Activated naive CD8-positive, alpha-beta T cell treated with anti-CD3 and anti-CD28 coated beads for 36 hours (primary cell): ENCODE data around the gene TMC3. TPM values are rescaled to one million over a fixed set of nuclear protein-coding genes. Genes with fewer than 3 reads are reported as not detected.

Source experiments
- DNase-seq: peaks from one replicate; pipeline ENCODE4 v3.0.0; 2021
- H3K27ac Mint-ChIP-seq: one replicate; pipeline ENCODE4 v1.8.0; 2022; ENCODE audit warnings: mild to moderate bottlenecking, moderate library complexity, mixed read lengths
- H3K27me3 Mint-ChIP-seq: one replicate; pipeline ENCODE4 v1.8.0; 2022; ENCODE audit warnings: mild to moderate bottlenecking, mixed read lengths
- H3K36me3 Mint-ChIP-seq: one replicate; pipeline ENCODE4 v1.8.0; 2021; ENCODE audit warnings: mild to moderate bottlenecking, mixed read lengths
- H3K4me1 Mint-ChIP-seq: one replicate; pipeline ENCODE4 v1.8.0; 2021; ENCODE audit warnings: mixed read lengths
- H3K4me3 Mint-ChIP-seq: one replicate; pipeline ENCODE4 v1.8.0; 2022; ENCODE audit warnings: mild to moderate bottlenecking, moderate library complexity, mixed read lengths
- H3K9me3 Mint-ChIP-seq: one replicate; pipeline ENCODE4 v1.8.0; 2022; ENCODE audit warnings: mixed read lengths
- total RNA-seq, 2 experiments: library from RNA; stranded (reverse); gene quantifications; one replicate each; pipeline ENCODE4 v1.2.3, GENCODE V29; 2021

Gene TMC3
- total RNA-seq, 2 experiments from 2014 or later = not detected

DNA sequence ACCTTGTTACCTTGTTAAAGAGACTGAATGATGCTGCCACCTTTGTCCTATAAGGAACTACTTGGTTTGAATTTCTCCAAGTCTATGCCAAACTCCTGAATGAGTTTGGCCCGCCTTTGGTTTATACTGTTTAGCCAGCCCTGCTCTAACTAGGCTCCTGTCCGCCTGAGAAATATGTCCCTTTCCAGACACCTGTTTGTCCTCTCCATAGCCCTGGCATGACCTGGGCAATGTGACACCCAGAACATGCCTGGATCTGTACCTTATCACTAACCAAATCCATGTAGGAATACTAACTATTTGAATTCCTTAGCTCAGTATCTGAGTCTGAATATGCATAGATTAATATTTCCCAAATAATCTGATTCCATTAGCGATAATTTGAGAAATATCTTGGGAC lies 24.4 kb upstream of the TMC3 start:
- peaks cover 2% of the 10 kb centered on the region for H3K4me1 Mint-ChIP-seq
- no peak overlapping the region for H3K4me3 Mint-ChIP-seq
- H3K9me3 Mint-ChIP-seq = no peaks in the 10 kb centered on the region
- no peaks in the 10 kb centered on the region for H3K27me3 Mint-ChIP-seq
- H3K36me3 Mint-ChIP-seq = no peaks in the 10 kb centered on the region
- DNase-seq = no peak
- H3K27ac Mint-ChIP-seq = peak overlapping the region; percentile 50

- H3K4me1 Mint-ChIP-seq = no peaks in the 10 kb centered on the region
- no peaks in the 10 kb centered on the region for H3K27me3 Mint-ChIP-seq
- H3K27ac Mint-ChIP-seq = no peak overlapping the region
- DNase-seq = no peak
- no peaks in the 10 kb centered on the region for H3K36me3 Mint-ChIP-seq
- H3K9me3 Mint-ChIP-seq = no peaks in the 10 kb centered on the region
- no peak overlapping the region for H3K4me3 Mint-ChIP-seq
Measured at GRCh38 chr15:81394603-81395002, 20.6 kb upstream of the TMC3 start.

DNA sequence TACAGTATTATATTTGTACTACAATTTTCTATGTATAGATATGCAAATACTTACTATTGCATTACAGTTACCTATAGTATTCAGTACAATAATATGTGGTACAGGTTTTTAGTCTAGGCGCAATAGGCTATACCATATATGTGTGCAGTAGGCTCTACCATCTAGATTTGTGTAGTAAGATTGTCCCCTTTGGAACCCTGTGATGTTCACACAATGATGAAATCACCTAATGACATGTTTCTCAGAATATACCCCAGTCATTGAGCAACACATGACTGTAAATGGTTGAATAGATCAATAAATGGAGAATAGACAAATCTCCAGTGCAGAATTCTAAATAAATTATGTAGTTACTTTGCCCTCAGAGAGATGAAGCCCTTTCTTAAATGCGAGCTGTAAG lies 17.6 kb upstream of the TMC3 start:
- Mint-ChIP-seq H3K4me3 (no peak overlapping the region), H3K27me3 (no peaks in the 10 kb centered on the region), H3K4me1 (no peaks in the 10 kb centered on the region), H3K36me3 (no peaks in the 10 kb centered on the region), H3K27ac (no peak overlapping the region), H3K9me3 (no peaks in the 10 kb centered on the region)
- no peak for DNase-seq

- Mint-ChIP-seq H3K36me3 (peaks cover 4% of the 10 kb centered on the region), H3K27me3 (peaks cover 3% of the 10 kb centered on the region), H3K27ac (no peak overlapping the region), H3K4me1 (no peaks in the 10 kb centered on the region), H3K4me3 (no peak overlapping the region), H3K9me3 (no peaks in the 10 kb centered on the region)
- DNase-seq = no peak
Measured at GRCh38 chr15:81388436-81388770, 14.4 kb upstream of the TMC3 start.

DNA sequence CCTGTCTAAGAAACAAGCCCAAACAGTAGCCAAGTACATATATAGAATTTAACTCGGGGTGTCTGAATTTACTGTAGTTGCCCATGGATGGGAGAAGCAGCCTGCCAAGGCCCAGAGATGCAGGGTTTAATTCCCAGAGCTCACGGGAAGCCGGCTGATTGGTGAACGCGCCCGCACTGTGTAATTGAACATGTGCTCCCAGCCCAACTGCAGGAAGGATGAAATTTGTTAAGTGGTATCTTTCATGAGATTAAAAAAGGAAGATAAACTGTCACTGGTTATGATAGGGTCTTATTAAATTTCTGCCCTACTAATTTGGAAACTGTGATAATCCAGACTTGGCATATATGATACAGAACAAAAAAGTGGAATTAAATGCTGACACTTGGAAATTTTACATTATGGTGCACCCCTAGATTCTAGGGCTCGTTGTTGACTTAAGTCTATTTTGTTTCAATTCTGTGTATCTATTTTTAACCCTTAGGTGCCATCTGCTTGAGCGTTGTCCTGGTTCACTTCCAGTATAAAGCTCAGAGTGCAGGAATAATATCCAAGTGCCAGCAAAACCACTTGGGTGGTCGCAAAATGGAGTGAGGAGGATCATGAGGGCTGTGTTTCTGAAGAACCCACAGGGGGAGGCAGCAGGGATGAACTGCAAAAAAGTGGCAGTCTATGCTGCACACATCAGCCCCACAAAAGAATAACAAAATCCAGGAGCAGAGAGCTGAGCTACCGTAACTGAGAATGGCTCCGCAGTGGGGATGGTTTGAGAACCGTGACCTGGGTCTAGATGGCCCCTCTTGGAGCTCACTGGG lies 13.8 kb upstream of the TMC3 start:
- Mint-ChIP-seq H3K4me1 (no peaks in the 10 kb centered on the region), H3K9me3 (no peaks in the 10 kb centered on the region), H3K27me3 (peaks cover 3% of the 10 kb centered on the region), H3K27ac (no peak overlapping the region), H3K4me3 (no peak overlapping the region), H3K36me3 (peaks cover 4% of the 10 kb centered on the region)
- no peak for DNase-seq

- no peak overlapping the region for H3K4me3 Mint-ChIP-seq
- no peak for DNase-seq
- no peak overlapping the region for H3K27ac Mint-ChIP-seq
- H3K9me3 Mint-ChIP-seq = no peaks in the 10 kb centered on the region
- H3K4me1 Mint-ChIP-seq = no peaks in the 10 kb centered on the region
- peaks cover 4% of the 10 kb centered on the region for H3K36me3 Mint-ChIP-seq
- peaks cover 3% of the 10 kb centered on the region for H3K27me3 Mint-ChIP-seq
Measured at GRCh38 chr15:81386947-81387346, 12.9 kb upstream of the TMC3 start.

DNA sequence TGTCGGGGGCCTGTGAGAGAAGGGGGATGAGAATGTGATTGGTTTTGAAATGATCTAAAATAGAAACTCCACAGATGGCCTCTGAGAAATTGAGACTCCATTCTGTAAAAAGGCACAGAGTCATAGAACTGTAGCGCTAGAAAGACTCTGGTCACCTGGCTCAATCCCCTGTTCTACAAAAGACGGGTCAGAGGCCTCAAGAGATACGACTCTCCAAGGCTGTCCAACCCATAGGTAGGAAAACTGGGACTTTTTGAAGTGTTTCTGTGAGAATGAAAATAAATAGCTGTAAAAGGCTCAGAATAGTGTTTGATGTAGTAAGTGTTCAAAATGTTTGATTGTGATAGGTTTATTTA lies 11.7 kb upstream of the TMC3 start:
- Mint-ChIP-seq H3K27ac (no peak overlapping the region), H3K36me3 (peaks cover 4% of the 10 kb centered on the region), H3K9me3 (no peaks in the 10 kb centered on the region), H3K4me3 (no peak overlapping the region), H3K27me3 (peaks cover 3% of the 10 kb centered on the region), H3K4me1 (no peaks in the 10 kb centered on the region)
- DNase-seq = no peak

DNA sequence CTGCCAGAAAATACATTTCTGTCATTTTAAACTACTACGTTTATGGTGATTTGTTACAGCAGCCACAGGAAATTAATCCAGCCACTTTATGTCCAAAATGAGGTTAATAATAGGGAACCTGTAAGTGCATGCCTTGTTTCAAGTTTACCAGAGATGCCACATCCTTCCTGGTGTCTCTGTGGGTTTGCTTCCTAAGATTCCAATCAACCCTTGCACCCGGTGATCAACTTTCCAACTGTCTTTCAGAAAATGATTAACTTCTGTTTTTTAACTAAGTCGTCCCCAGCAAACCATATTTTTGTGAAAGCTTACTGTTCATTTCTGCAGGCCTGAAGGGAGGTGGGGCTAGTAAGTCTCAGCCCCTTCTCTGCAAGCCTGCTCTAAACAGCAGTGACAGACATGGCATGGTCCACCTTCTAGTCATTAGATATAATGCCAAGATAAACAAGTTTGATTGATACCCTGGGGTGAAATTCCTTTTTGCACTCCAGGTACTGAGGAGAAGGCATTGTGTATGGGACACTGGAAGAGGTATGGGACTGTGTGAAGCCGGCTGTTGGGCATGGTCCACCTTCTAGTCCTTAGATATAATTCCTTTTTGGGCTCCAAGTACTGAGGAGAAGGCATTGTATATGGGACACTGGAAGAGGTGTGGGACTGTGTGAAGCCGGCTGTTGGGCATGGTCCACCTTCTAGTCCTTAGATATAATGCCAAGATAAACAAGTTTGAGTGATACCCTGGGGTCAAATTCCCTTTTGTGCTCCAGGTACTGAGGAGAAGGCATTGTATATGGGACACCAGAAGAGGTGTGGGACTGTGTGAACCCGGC lies 11.1 kb upstream of the TMC3 start:
- DNase-seq = no peak
- H3K27me3 Mint-ChIP-seq = peaks cover 3% of the 10 kb centered on the region
- H3K27ac Mint-ChIP-seq = no peak overlapping the region
- H3K9me3 Mint-ChIP-seq = no peaks in the 10 kb centered on the region
- no peak overlapping the region for H3K4me3 Mint-ChIP-seq
- no peaks in the 10 kb centered on the region for H3K4me1 Mint-ChIP-seq
- peaks cover 4% of the 10 kb centered on the region for H3K36me3 Mint-ChIP-seq

- peaks cover 3% of the 10 kb centered on the region for H3K27me3 Mint-ChIP-seq
- H3K4me3 Mint-ChIP-seq = no peak overlapping the region
- H3K4me1 Mint-ChIP-seq = no peaks in the 10 kb centered on the region
- peaks cover 4% of the 10 kb centered on the region for H3K36me3 Mint-ChIP-seq
- no peak for DNase-seq
- H3K9me3 Mint-ChIP-seq = no peaks in the 10 kb centered on the region
- no peak overlapping the region for H3K27ac Mint-ChIP-seq
Measured at GRCh38 chr15:81381720-81382119, 7.7 kb upstream of the TMC3 start.

DNA sequence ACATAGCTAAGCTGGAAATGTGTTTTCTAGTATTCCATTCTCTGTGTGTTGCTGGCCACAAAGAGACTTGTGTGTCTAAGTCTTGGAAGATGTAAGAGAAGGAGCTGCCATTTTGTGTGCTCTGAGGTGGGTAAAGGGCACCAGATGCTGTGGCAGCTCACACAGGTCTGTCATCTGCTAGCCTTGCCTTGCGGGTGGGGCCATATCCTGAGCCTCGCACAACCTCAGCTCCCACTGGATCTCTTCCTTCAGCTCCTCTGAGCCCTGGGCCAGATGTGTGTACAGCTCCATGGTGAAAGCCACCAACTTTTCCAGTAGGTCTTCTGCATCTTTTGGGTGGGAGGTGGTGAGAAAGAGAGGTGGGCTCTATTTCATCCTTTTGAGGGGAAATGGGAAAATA lies 6.7 kb upstream of the TMC3 start:
- Mint-ChIP-seq H3K4me3 (no peak overlapping the region), H3K27ac (no peak overlapping the region), H3K27me3 (no peaks in the 10 kb centered on the region), H3K9me3 (no peaks in the 10 kb centered on the region), H3K36me3 (peaks cover 4% of the 10 kb centered on the region), H3K4me1 (no peaks in the 10 kb centered on the region)
- no peak for DNase-seq

- H3K4me1 Mint-ChIP-seq = no peaks in the 10 kb centered on the region
- H3K36me3 Mint-ChIP-seq = peaks cover 1% of the 10 kb centered on the region
- H3K4me3 Mint-ChIP-seq = no peak overlapping the region
- no peak for DNase-seq
- H3K27ac Mint-ChIP-seq = no peak overlapping the region
- no peaks in the 10 kb centered on the region for H3K9me3 Mint-ChIP-seq
- no peaks in the 10 kb centered on the region for H3K27me3 Mint-ChIP-seq
Measured at GRCh38 chr15:81380203-81380602, 6.2 kb upstream of the TMC3 start.

DNA sequence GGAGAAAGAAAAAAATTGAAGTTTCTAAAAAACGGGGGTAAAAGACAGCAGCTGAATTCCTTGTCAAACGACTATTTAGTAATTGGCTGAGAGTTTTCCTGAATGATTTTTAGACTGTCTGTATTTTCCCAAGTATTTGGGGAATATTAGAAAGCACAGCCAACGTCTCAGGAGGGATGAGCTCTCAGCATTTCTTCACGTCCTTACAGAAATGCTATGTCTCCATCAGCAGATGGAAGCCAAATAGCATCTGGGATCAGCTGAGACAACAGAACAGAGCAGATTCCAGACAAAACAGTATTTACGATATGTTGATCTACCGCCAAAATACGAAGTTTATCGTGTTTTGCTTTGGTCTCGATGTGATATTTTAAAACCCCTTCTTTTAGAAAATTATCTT lies 5.3 kb upstream of the TMC3 start:
- no peak for DNase-seq
- H3K4me3 Mint-ChIP-seq = no peak overlapping the region
- no peaks in the 10 kb centered on the region for H3K4me1 Mint-ChIP-seq
- H3K9me3 Mint-ChIP-seq = no peaks in the 10 kb centered on the region
- peaks cover 1% of the 10 kb centered on the region for H3K36me3 Mint-ChIP-seq
- no peak overlapping the region for H3K27ac Mint-ChIP-seq
- H3K27me3 Mint-ChIP-seq = no peaks in the 10 kb centered on the region

DNA sequence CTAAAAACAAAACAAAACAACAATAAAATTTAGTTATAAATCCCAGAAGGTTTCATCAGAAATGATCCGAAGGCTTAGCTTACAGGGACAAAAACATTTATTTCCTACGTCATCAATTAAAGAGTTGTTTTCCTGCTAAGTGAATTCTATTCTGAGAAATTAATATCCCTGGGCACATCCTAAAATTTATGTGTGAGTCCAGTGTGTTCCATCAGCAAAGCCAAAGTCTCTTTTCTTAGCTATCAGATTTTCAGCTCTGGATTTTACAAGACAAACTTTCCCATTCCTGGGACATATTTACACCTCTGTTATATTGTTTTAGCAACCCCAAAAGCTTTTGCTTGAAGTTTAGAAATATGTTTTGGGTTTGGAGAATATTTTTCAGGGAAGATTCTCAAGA lies 4.4 kb upstream of the TMC3 start:
- Mint-ChIP-seq H3K4me3 (no peak overlapping the region), H3K27ac (no peak overlapping the region), H3K9me3 (no peaks in the 10 kb centered on the region), H3K27me3 (no peaks in the 10 kb centered on the region), H3K36me3 (no peaks in the 10 kb centered on the region), H3K4me1 (no peaks in the 10 kb centered on the region)
- no peak for DNase-seq

DNA sequence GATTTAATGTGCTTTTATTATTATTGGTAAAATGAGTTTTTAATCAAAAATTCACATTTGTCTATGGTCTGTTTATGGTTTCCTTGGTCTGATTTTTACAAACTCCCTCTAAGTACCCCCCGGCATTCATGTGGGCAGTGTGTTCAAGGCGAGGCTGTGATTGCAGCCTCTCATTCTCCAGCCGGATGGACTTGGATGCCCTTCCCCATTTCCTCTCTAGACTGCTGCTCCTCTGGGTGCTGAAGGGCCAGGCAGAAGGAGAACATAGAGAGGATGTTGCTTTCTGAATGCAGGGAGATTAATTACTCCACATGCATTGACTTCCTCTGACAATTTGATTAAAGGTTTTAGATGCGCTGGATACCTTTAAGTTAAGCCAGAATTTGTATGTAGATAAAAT lies 3.9 kb upstream of the TMC3 start:
- Mint-ChIP-seq H3K4me3 (no peak overlapping the region), H3K4me1 (no peaks in the 10 kb centered on the region), H3K36me3 (no peaks in the 10 kb centered on the region), H3K27ac (no peak overlapping the region), H3K9me3 (no peaks in the 10 kb centered on the region), H3K27me3 (no peaks in the 10 kb centered on the region)
- no peak for DNase-seq

- Mint-ChIP-seq H3K36me3 (no peaks in the 10 kb centered on the region), H3K27ac (no peak overlapping the region), H3K27me3 (no peaks in the 10 kb centered on the region)
Measured at GRCh38 chr15:81376231-81376630, 2.2 kb upstream of the TMC3 start.

GRCh38 chr15:81375461-81375860 lies 1.4 kb upstream of the TMC3 start:
- no peaks in the 10 kb centered on the region for H3K27me3 Mint-ChIP-seq
- H3K4me1 Mint-ChIP-seq = no peaks in the 10 kb centered on the region
- H3K4me3 Mint-ChIP-seq = no peak overlapping the region
- DNase-seq = no peak
- H3K27ac Mint-ChIP-seq = no peak overlapping the region
- no peaks in the 10 kb centered on the region for H3K9me3 Mint-ChIP-seq
- no peaks in the 10 kb centered on the region for H3K36me3 Mint-ChIP-seq

More at GRCh38 chr15:81376231-81376630, 2.2 kb upstream of the TMC3 start:
- no peak for DNase-seq
- H3K9me3 Mint-ChIP-seq = no peaks in the 10 kb centered on the region
- no peak overlapping the region for H3K4me3 Mint-ChIP-seq
- H3K4me1 Mint-ChIP-seq = no peaks in the 10 kb centered on the region
